ENCODE results near the gene RAX2. TPM values are rescaled to one million over a fixed set of nuclear protein-coding genes. Genes with fewer than 3 reads are reported as not detected.
"Not testable (repeated sequence)": the region's sequence is repeated elsewhere in the genome, so short reads cannot be mapped to it uniquely, and the experiment has no call there.

RAX2 gene
- total and polyA plus RNA-seq, 2 donors, result 0.07 to 0.09 TPM

DNA sequence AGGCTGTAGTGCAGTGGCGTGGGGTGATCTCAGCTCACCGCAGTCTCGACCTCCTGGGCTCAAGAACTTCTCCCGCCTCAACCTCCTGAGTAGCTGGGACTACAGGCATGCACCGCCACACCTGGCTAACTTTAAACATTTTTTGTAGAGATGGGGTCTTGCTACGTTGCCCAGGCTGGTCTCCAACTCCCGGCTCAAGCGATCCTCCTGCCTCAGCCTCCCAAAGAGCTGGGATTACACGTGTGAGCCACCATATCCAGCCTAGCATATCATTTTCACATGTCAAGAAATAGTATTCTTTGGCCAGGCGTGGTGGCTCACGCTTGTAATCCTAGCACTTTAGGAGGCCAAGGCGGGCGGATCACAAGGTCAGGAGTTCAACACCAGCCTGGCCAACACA lies 13.7 kb downstream of the RAX2 start:
- 97% methylated on average over 13 of the region's 13 CpGs for WGBS
- not testable (repeated sequence) for H3K4me3 ChIP-seq (ENCODE audit: low read length in 2 of 2); DNase-seq (ENCODE audit: low read depth in 6 of 9, low spot score in 9 of 9); H3K27me3 ChIP-seq (ENCODE audit: control insufficient read depth in 2 of 2, insufficient read depth in 1 of 2, low read length in 1 of 2); H3K9me3 ChIP-seq (ENCODE audit: control insufficient read depth in 2 of 2, insufficient read depth in 1 of 2, low read length in 1 of 2); H3K27ac ChIP-seq (ENCODE audit: low read depth in 1 of 2, low read length in 1 of 2)
- H3K36me3 ChIP-seq (ENCODE audit: control insufficient read depth in 2 of 2, insufficient read depth in 2 of 2, low read length in 1 of 2), result peaks cover 19 to 27% of the 10 kb centered on the region in 2 donors
- peaks cover 11 to 16% of the 10 kb centered on the region in 2 donors for H3K4me1 ChIP-seq (ENCODE audit: control insufficient read depth in 2 of 2, insufficient read depth in 2 of 2, low read length in 2 of 2)

DNA sequence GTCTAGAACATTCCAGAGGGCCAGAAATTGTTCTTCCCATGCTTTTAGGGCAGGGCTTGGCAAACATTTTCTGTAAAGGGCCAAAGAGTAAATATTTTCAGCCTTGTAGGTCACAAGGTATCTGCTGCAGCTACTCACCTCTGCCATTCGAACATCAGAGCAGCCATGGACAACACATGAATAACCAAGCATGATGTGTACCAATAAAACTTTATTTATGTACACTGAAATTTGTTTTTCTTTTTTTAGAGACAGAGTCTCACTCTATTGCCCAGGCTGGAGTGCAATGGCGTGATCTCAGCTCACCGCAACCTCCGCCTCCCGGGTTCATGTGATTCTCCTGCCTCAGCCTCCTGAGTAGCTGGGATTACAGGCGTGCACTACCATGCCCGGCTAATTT lies 14.3 kb downstream of the RAX2 start:
- H3K9me3 ChIP-seq (ENCODE audit: control insufficient read depth in 2 of 2, insufficient read depth in 1 of 2, low read length in 1 of 2), result not testable (repeated sequence)
- Histone ChIP-seq H3K4me1 (ENCODE audit: control insufficient read depth in 2 of 2, insufficient read depth in 2 of 2, low read length in 2 of 2) (peaks cover 11% of the 10 kb centered on the region in 2 donors), H3K36me3 (ENCODE audit: control insufficient read depth in 2 of 2, insufficient read depth in 2 of 2, low read length in 1 of 2) (peaks cover 21 to 32% of the 10 kb centered on the region in 2 donors)

DNA sequence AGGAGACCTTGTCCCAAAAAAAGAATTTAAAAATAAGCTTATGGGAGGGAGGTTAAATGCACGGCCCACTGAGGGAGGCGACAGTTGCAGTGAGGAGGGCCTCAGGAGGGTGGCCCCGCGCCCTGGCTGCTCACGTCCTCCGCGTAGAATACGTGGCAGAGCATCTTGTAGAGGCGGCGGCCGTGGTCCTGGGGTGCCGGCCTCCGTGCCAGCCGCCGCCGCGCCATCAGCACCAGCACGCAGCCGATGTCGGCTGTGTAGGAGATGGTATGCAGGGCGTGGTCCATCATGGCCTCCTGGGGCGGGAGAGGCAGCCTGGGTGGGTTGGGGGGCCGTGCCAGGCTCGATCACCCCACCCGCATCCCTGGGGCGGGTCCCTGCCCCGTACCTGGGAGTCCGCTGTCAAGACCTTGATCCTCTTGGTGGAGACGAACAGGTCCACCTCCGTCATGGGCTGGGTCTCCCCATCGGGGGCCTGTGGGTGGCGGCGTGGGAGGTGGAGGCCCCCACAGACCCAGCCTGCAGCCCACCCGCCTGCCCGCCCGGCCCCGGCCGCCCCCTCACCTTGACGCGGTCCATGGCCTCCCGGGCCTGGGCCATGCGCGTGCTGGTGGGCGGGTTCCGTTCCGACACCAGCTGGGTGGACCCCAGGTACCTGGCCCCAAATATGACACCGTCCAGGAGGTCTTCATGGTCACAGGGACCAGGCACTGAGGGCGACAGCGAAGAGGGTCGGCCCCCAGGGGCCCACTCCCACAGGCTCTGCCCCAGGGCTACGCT lies 18.2 kb downstream of the RAX2 start:
- peaks cover 33 to 50% of the 10 kb centered on the region in 2 donors for H3K36me3 ChIP-seq (ENCODE audit: control insufficient read depth in 2 of 2, insufficient read depth in 2 of 2, low read length in 1 of 2)
- H3K27me3 ChIP-seq (ENCODE audit: control insufficient read depth in 2 of 2, insufficient read depth in 1 of 2, low read length in 1 of 2), result no peaks in the 10 kb centered on the region
- H3K9me3 ChIP-seq (ENCODE audit: control insufficient read depth in 2 of 2, insufficient read depth in 1 of 2, low read length in 1 of 2), result no peaks in the 10 kb centered on the region
- WGBS, result 98% methylated on average over 51 of the region's 51 CpGs
- no peaks in the 10 kb centered on the region for H3K4me1 ChIP-seq (ENCODE audit: control insufficient read depth in 2 of 2, insufficient read depth in 2 of 2, low read length in 2 of 2)
- H3K4me3 ChIP-seq (ENCODE audit: low read length in 2 of 2), result no peak overlapping the region
- DNase-seq (ENCODE audit: low read depth in 6 of 9, low spot score in 9 of 9), result no peak
- H3K27ac ChIP-seq (ENCODE audit: low read depth in 1 of 2, low read length in 1 of 2), result no peak overlapping the region

More for the DNA sequence above, 14.3 kb downstream of the RAX2 start:
- H3K27me3 ChIP-seq (ENCODE audit: control insufficient read depth in 2 of 2, insufficient read depth in 1 of 2, low read length in 1 of 2); H3K27ac ChIP-seq (ENCODE audit: low read depth in 1 of 2, low read length in 1 of 2); DNase-seq (ENCODE audit: low read depth in 6 of 9, low spot score in 9 of 9); H3K4me3 ChIP-seq (ENCODE audit: low read length in 2 of 2): not testable (repeated sequence)
- 97% methylated on average over 7 of the region's 7 CpGs for WGBS

DNA sequence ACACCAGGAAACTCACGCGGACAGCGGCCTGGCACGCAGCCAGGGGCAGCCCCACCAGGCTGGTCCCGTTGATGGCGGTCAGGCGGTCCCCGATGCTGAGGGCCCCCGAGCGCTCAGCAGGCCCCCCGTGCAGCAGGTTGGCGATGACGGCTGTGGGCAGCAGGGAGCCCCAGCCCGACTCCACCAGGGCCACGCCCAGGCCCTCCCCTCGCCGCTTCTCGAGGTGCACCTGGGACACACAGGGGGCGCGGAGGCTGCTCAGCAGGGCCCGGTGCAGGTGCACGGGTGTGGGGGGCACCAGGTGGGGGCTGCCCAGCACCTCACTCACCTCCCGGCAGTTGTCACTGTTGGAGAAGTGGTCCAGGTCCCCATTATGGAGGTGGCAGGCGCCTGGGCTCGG lies 19.5 kb downstream of the RAX2 start:
- Histone ChIP-seq H3K9me3 (ENCODE audit: control insufficient read depth in 2 of 2, insufficient read depth in 1 of 2, low read length in 1 of 2) (no peaks in the 10 kb centered on the region), H3K27me3 (ENCODE audit: control insufficient read depth in 2 of 2, insufficient read depth in 1 of 2, low read length in 1 of 2) (no peaks in the 10 kb centered on the region), H3K4me3 (ENCODE audit: low read length in 2 of 2) (no peak overlapping the region), H3K27ac (ENCODE audit: low read depth in 1 of 2, low read length in 1 of 2) (no peak overlapping the region), H3K4me1 (ENCODE audit: control insufficient read depth in 2 of 2, insufficient read depth in 2 of 2, low read length in 2 of 2) (no peaks in the 10 kb centered on the region), H3K36me3 (ENCODE audit: control insufficient read depth in 2 of 2, insufficient read depth in 2 of 2, low read length in 1 of 2) (peaks cover 29 to 46% of the 10 kb centered on the region in 2 donors)
- DNase-seq (ENCODE audit: low read depth in 6 of 9, low spot score in 9 of 9), result no peak
- 95% methylated on average over 25 of the region's 25 CpGs for WGBS

DNA sequence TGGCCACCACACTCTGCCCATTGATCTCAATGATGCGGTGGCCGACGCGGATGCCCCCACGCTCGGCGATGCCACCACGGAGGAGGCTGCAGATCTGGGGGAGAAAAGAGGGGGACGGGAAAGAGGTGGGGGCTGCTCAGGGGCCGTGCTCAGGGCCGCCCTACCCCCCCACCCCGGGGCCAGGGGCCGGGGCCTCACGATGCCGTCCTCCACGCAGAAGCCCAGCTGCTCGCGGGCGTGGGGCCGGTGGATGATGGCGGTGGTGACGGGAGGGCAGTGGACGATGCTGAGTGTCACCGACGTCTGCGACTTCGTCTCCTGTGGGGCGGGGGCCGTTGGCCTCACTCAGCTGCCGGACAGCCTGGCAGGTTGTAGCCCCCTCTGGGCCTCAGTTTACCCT lies 20.8 kb downstream of the RAX2 start:
- WGBS, result 97% methylated on average over 30 of the region's 30 CpGs
- Histone ChIP-seq H3K4me3 (ENCODE audit: low read length in 2 of 2) (no peak overlapping the region), H3K9me3 (ENCODE audit: control insufficient read depth in 2 of 2, insufficient read depth in 1 of 2, low read length in 1 of 2) (no peaks in the 10 kb centered on the region)

DNA sequence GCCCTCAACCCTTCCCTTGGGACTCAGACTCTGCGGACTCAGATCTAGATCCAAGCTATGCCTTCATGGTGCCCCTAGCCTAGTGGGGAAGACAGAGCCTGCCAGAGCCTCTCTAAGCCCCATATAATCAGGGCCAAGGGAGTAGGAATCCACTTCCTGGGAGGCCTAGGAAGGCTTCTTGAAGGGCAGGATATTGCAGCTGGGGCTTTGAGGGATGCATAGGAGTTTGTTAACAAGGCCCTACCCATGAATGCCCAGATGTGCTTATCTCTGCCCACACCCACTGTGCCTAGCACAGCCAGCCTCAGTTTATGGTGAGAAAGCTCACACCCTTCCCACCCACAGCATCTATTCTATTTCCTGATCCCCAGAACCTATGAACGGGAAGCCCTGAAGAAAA lies 21.8 kb downstream of the RAX2 start:
- Histone ChIP-seq H3K36me3 (ENCODE audit: control insufficient read depth in 2 of 2, insufficient read depth in 2 of 2, low read length in 1 of 2) (peaks cover 26 to 41% of the 10 kb centered on the region in 2 donors), H3K4me1 (ENCODE audit: control insufficient read depth in 2 of 2, insufficient read depth in 2 of 2, low read length in 2 of 2) (no peaks in the 10 kb centered on the region), H3K27me3 (ENCODE audit: control insufficient read depth in 2 of 2, insufficient read depth in 1 of 2, low read length in 1 of 2) (no peaks in the 10 kb centered on the region), H3K4me3 (ENCODE audit: low read length in 2 of 2) (no peak overlapping the region), H3K27ac (ENCODE audit: low read depth in 1 of 2, low read length in 1 of 2) (no peak overlapping the region), H3K9me3 (ENCODE audit: control insufficient read depth in 2 of 2, insufficient read depth in 1 of 2, low read length in 1 of 2) (no peaks in the 10 kb centered on the region)
- DNase-seq (ENCODE audit: low read depth in 6 of 9, low spot score in 9 of 9), result no peak
- WGBS, result 97% methylated on average over 2 of the region's 2 CpGs

More for the DNA sequence above, 20.8 kb downstream of the RAX2 start:
- no peaks in the 10 kb centered on the region for H3K4me1 ChIP-seq (ENCODE audit: control insufficient read depth in 2 of 2, insufficient read depth in 2 of 2, low read length in 2 of 2)
- H3K27ac ChIP-seq (ENCODE audit: low read depth in 1 of 2, low read length in 1 of 2), result no peak overlapping the region
- no peaks in the 10 kb centered on the region for H3K27me3 ChIP-seq (ENCODE audit: control insufficient read depth in 2 of 2, insufficient read depth in 1 of 2, low read length in 1 of 2)
- peaks cover 26 to 41% of the 10 kb centered on the region in 2 donors for H3K36me3 ChIP-seq (ENCODE audit: control insufficient read depth in 2 of 2, insufficient read depth in 2 of 2, low read length in 1 of 2)
- no peak for DNase-seq (ENCODE audit: low read depth in 6 of 9, low spot score in 9 of 9)

DNA sequence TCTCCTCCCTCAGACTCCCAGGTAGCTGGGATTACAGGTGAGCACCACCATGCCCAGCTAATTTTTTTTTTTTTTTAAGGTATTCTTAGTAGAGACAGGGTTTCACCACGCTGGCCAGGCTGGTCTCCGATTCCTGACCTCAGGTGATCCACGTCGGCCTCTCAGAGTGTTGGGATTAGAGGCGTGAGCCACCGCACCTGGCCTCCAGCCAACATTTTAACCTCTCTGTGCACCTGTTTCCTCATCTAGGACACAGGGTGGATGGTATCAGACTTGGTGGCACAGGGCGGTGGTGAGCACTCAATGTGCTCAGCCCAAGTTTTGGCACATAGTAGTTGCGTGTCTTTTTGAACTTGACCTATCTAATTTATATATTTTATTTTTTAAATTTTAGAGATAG lies 23.1 kb downstream of the RAX2 start:
- H3K27ac ChIP-seq (ENCODE audit: low read depth in 1 of 2, low read length in 1 of 2), result no peak overlapping the region
- DNase-seq (ENCODE audit: low read depth in 6 of 9, low spot score in 9 of 9), result no peak
- WGBS, result 96% methylated on average over 8 of the region's 8 CpGs
- no peaks in the 10 kb centered on the region for H3K9me3 ChIP-seq (ENCODE audit: control insufficient read depth in 2 of 2, insufficient read depth in 1 of 2, low read length in 1 of 2)
- no peaks in the 10 kb centered on the region for H3K27me3 ChIP-seq (ENCODE audit: control insufficient read depth in 2 of 2, insufficient read depth in 1 of 2, low read length in 1 of 2)
- H3K36me3 ChIP-seq (ENCODE audit: control insufficient read depth in 2 of 2, insufficient read depth in 2 of 2, low read length in 1 of 2), result peaks cover 26 to 38% of the 10 kb centered on the region in 2 donors
- H3K4me1 ChIP-seq (ENCODE audit: control insufficient read depth in 2 of 2, insufficient read depth in 2 of 2, low read length in 2 of 2), result no peaks in the 10 kb centered on the region
- H3K4me3 ChIP-seq (ENCODE audit: low read length in 2 of 2), result no peak overlapping the region

DNA sequence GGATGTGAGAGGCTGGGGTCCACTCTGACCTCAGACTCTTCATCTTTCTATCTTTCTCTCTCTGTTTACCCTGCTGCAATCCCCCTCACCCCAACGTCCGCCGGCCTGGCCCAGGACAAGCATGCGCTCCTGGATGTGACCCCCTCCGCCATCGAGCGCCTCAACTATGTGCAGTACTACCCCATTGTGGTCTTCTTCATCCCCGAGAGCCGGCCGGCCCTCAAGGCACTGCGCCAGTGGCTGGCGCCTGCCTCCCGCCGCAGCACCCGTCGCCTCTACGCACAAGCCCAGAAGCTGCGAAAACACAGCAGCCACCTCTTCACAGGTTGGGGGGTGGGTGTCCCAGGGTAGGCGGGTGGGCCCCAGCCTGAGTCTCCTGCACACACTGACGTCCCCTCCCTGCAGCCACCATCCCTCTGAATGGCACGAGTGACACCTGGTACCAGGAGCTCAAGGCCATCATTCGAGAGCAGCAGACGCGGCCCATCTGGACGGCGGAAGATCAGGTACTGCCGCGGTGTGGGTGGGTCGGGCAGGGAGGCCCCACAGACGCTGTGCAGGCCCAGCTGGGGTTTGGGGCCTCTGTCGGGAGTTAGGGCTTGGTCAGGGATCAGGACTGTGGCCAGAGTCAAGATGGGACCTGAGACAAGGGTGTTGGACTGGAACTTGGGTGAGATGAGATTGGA lies 25.5 kb downstream of the RAX2 start:
- Histone ChIP-seq H3K27me3 (ENCODE audit: control insufficient read depth in 2 of 2, insufficient read depth in 1 of 2, low read length in 1 of 2) (no peaks in the 10 kb centered on the region), H3K4me3 (ENCODE audit: low read length in 2 of 2) (no peak overlapping the region), H3K4me1 (ENCODE audit: control insufficient read depth in 2 of 2, insufficient read depth in 2 of 2, low read length in 2 of 2) (no peaks in the 10 kb centered on the region), H3K9me3 (ENCODE audit: control insufficient read depth in 2 of 2, insufficient read depth in 1 of 2, low read length in 1 of 2) (no peaks in the 10 kb centered on the region), H3K27ac (ENCODE audit: low read depth in 1 of 2, low read length in 1 of 2) (no peak overlapping the region), H3K36me3 (ENCODE audit: control insufficient read depth in 2 of 2, insufficient read depth in 2 of 2, low read length in 1 of 2) (peaks cover 15 to 19% of the 10 kb centered on the region in 2 donors)
- 87% methylated on average over 31 of the region's 31 CpGs for WGBS
- no peak for DNase-seq (ENCODE audit: low read depth in 6 of 9, low spot score in 9 of 9)

DNA sequence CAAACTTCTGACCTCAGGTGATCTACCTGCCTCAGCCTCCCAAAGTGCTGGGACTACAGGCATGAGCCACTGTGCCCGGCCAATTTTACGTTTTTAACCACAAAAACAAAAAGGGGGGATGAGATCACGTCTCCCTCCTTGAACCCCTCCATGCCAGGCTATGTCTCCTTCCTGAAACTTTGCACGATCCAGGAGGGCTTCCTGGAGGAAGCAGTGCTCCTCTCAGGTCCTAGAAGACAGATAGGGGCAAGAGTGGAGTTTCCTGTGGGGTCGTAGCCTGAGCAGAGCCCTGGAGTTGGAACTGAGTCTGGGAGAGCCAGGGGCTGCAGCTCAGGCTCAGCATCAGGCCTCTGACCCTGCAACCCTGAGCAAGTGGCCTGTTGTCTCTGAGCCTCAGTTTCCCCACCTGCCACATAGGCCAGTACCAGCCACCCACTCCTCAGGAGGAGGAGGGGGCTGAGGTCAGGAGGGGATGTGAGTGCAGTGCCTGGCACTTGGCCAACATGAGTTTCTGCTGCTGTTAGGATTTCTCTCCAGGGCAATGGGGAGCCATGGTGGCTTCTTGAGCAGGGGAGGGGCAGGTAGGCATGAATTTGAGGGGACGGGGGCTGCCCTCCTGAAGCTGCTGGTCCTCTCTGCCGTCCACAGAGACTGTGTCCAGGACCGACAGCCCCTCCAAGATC lies 26.5 kb downstream of the RAX2 start:
- WGBS, result 68% methylated on average over 8 of the region's 8 CpGs

More for the DNA sequence above, 26.5 kb downstream of the RAX2 start:
- no peak overlapping the region for H3K27ac ChIP-seq (ENCODE audit: low read depth in 1 of 2, low read length in 1 of 2)
- H3K27me3 ChIP-seq (ENCODE audit: control insufficient read depth in 2 of 2, insufficient read depth in 1 of 2, low read length in 1 of 2), result no peaks in the 10 kb centered on the region
- DNase-seq (ENCODE audit: low read depth in 6 of 9, low spot score in 9 of 9), result no peak
- no peaks in the 10 kb centered on the region for H3K9me3 ChIP-seq (ENCODE audit: control insufficient read depth in 2 of 2, insufficient read depth in 1 of 2, low read length in 1 of 2)
- no peak overlapping the region for H3K4me3 ChIP-seq (ENCODE audit: low read length in 2 of 2)
- no peaks in the 10 kb centered on the region for H3K4me1 ChIP-seq (ENCODE audit: control insufficient read depth in 2 of 2, insufficient read depth in 2 of 2, low read length in 2 of 2)
- H3K36me3 ChIP-seq (ENCODE audit: control insufficient read depth in 2 of 2, insufficient read depth in 2 of 2, low read length in 1 of 2), result peaks cover 9 to 10% of the 10 kb centered on the region in 2 donors
